ENCODE results near the gene ENTPD3.

ENTPD3 gene

GRCh38 chr3:40465456-40465855 lies 78.5 kb downstream of the ENTPD3 start:
- H3K4me3 ChIP-seq (ENCODE audit: low read depth, low read length), result no peak overlapping the region
- no peak for TF ChIP-seq CTCF (conservative IDR thresholded peaks at IDR 0.05; ENCODE audit: low read depth, low read length)
- DNase-seq (ENCODE audit: low read depth), result no peak

- TF ChIP-seq CTCF (conservative IDR thresholded peaks at IDR 0.05; ENCODE audit: low read depth, low read length), result no peak
- H3K4me3 ChIP-seq (ENCODE audit: low read depth, low read length), result no peak overlapping the region
- no peak for DNase-seq (ENCODE audit: low read depth)
These were observed 81.0 kb downstream of the ENTPD3 start for GRCh38 chr3:40468018-40468417.

GRCh38 chr3:40470701-40471100 lies 83.7 kb downstream of the ENTPD3 start:
- no peak for DNase-seq (ENCODE audit: low read depth)
- H3K4me3 ChIP-seq (ENCODE audit: low read depth, low read length), result no peak overlapping the region
- no peak for TF ChIP-seq CTCF (conservative IDR thresholded peaks at IDR 0.05; ENCODE audit: low read depth, low read length)

GRCh38 chr3:40476478-40477470 lies 89.8 kb downstream of the ENTPD3 start, which contains the start of gene ZNF619:
TSS of gene ZNF619 (plus strand) at chr3:40477122. CDS start at chr3:40477980, 858 bp downstream.
- DNase-seq (ENCODE audit: low read depth), result peak; percentile 77

GRCh38 chr3:40477666-40478065 lies 90.7 kb downstream of the ENTPD3 start:
- peak overlapping the region; percentile 83 for H3K4me3 ChIP-seq (ENCODE audit: low read depth, low read length)
- no peak for TF ChIP-seq CTCF (conservative IDR thresholded peaks at IDR 0.05; ENCODE audit: low read depth, low read length)
- peak; percentile 18 for DNase-seq (ENCODE audit: low read depth)

More at GRCh38 chr3:40476478-40477470, 89.8 kb downstream of the ENTPD3 start, which contains the start of gene ZNF619:
- no peak for TF ChIP-seq CTCF (conservative IDR thresholded peaks at IDR 0.05; ENCODE audit: low read depth, low read length)
- H3K4me3 ChIP-seq (ENCODE audit: low read depth, low read length), result peak within 1 kb of the TSS; percentile 83

Measured in choroid plexus epithelial cell (primary cell).